ENCODE results near the gene PSMD3. TPM values are rescaled to one million over a fixed set of nuclear protein-coding genes. Genes with fewer than 3 reads are reported as not detected.
"Not testable (repeated sequence)": the region's sequence is repeated elsewhere in the genome, so short reads cannot be mapped to it uniquely, and the experiment has no call there.

PSMD3 gene
- total RNA-seq, 4 donors from 2014 or later = 72.2 to 121 (median 84.7) TPM

DNA sequence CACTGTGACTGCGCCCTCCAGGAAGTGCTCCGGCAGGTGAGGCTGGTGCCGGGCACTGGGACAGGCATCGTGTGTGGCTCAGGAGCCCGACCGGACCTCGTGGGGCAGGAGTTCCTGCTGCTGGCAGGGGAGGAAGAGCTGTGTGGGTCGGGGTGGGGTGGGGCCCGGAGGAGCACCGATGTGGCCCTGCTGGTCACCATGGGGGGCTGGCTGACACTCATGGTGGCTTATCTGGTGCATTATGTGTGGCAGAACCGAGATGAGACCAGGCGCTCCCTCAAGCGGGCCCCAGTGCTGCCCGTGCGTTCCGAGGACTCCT lies 36.3 kb upstream of the PSMD3 start:
- no peak for DNase-seq
- Histone ChIP-seq H3K4me3 (no peak overlapping the region), H3K27me3 (peaks cover 0 to 27% (median 0%) of the 10 kb centered on the region in 4 donors), H3K27ac (no peak overlapping the region), H3K36me3 (no peaks in the 10 kb centered on the region), H3K9me3 (no peaks in the 10 kb centered on the region), H3K4me1 (peaks cover 0 to 17% (median 0%) of the 10 kb centered on the region in 3 donors)
- TF ChIP-seq, protein P1, sequence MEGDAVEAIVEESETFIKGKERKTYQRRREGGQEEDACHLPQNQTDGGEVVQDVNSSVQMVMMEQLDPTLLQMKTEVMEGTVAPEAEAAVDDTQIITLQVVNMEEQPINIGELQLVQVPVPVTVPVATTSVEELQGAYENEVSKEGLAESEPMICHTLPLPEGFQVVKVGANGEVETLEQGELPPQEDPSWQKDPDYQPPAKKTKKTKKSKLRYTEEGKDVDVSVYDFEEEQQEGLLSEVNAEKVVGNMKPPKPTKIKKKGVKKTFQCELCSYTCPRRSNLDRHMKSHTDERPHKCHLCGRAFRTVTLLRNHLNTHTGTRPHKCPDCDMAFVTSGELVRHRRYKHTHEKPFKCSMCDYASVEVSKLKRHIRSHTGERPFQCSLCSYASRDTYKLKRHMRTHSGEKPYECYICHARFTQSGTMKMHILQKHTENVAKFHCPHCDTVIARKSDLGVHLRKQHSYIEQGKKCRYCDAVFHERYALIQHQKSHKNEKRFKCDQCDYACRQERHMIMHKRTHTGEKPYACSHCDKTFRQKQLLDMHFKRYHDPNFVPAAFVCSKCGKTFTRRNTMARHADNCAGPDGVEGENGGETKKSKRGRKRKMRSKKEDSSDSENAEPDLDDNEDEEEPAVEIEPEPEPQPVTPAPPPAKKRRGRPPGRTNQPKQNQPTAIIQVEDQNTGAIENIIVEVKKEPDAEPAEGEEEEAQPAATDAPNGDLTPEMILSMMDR (IDR thresholded peaks at IDR 0.05) = no peak
- TF ChIP-seq POLR2A (IDR thresholded peaks at IDR 0.05) = no peak
- intact Hi-C loops (cut with DNase I) = no loop called here
- WGBS, 2 donors = 82% methylated on average over 7 of the region's 16 CpGs; no CpG with 5 or more reads in 1 of the 2 donors

DNA sequence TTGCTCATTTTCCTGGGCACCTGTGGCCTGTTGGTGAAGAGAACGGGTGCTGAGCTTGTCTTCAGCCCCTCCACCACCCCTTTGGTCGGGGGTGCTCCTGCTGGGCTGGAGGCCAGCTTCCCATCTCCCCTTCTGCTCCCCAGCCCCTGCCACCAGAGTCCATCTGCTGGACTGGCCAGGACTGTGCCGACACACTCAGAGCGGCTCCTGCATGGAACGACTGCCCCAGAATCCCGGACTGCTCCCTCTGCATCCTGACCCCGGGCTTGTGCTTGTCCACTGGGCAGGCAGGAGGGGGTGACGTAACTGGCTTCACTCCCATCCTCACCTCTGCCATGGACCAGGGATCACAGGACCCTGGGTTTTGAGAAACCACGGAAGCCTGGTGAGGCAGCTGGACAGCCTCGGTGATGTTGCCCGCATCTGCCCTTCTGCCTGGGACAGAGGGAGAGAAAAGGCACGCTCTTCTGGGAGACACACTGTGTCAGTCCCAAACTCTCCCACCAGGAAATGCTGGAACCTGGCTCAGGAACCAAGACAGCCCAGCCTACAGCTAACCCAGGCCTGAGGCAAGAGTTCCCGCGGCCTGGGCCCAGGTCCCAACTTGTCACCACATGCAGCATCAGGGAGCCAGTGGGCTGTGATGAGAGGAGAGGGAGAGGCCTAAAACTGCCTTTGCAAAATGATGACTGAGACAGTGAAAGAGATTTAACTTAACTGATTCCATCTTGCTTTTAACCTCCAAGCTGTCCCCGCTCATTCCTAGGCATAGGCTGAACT lies 33.9 kb upstream of the PSMD3 start:
- 49 to 61% methylated on average over 3 to 6 of the region's 15 CpGs for WGBS, 2 donors
- Histone ChIP-seq H3K9me3 (no peaks in the 10 kb centered on the region), H3K27ac (no peak overlapping the region), H3K4me1 (peaks cover 0 to 11% (median 0%) of the 10 kb centered on the region in 3 donors), H3K27me3 (peaks cover 0 to 27% (median 0%) of the 10 kb centered on the region in 4 donors), H3K36me3 (no peaks in the 10 kb centered on the region), H3K4me3 (no peak overlapping the region)
- TF ChIP-seq POLR2A (IDR thresholded peaks at IDR 0.05) = no peak
- TF ChIP-seq, protein P1 (IDR thresholded peaks at IDR 0.05) = no peak
- no peak for DNase-seq
- intact Hi-C loops (cut with DNase I) = no loop called here

DNA sequence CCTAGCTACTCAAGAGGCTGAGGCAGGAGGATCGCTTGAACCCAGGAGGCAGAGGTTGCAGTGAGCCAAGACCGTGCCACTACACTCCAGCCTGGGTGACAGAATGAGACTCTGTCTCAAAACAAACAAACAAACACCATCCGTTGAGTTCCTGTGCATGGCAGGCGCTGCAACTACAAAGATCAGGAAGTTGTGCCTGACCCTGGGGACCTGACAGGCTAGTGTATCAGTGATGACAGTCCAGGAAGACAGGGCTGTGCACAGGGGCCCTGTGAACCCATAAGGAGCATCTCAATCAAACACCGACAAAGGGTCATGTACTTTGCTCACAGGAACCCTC lies 32.1 kb upstream of the PSMD3 start:
- Histone ChIP-seq H3K4me1 (peaks cover 5 to 23% (median 5%) of the 10 kb centered on the region in 3 donors), H3K27me3 (peaks cover 0 to 17% (median 0%) of the 10 kb centered on the region in 4 donors)
- DNase-seq; H3K27ac ChIP-seq; intact Hi-C loops (cut with DNase I); H3K4me3 ChIP-seq; H3K36me3 ChIP-seq; H3K9me3 ChIP-seq: not testable (repeated sequence)
- 74 to 79% methylated on average over 5 of the region's 5 CpGs for WGBS, 2 donors

DNA sequence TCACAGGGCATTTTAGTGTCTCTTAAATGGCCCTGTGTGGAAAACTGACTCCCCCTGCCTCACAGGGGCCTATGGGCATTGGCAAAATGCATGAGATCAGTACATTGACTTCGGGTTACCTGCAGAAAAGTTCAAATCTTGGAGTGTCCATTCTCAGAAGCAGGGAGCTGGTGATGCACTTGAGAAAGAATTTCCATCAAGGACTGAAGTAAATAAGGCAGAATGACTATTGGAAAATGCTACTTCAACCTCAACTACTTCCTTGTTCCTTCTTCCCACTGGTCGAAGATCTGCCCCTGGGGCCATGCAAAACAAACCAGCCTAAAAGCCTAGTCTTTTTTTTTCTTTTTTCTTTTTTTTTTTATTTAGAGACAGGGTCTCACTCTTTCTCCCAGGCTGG lies 31.6 kb upstream of the PSMD3 start:
- WGBS, 2 donors = 54 to 67% methylated on average over 2 of the region's 2 CpGs
- no peak for DNase-seq
- intact Hi-C loops (cut with DNase I) = no loop called here
- peaks cover 5 to 25% (median 8%) of the 10 kb centered on the region in 3 donors for H3K4me1 ChIP-seq
- no peaks in the 10 kb centered on the region for H3K9me3 ChIP-seq
- peaks cover 0 to 11% (median 0%) of the 10 kb centered on the region in 4 donors for H3K27me3 ChIP-seq
- H3K27ac ChIP-seq = no peak overlapping the region
- H3K36me3 ChIP-seq = no peaks in the 10 kb centered on the region
- no peak for TF ChIP-seq POLR2A (IDR thresholded peaks at IDR 0.05)
- TF ChIP-seq, protein P1 (IDR thresholded peaks at IDR 0.05) = no peak
- no peak overlapping the region for H3K4me3 ChIP-seq

DNA sequence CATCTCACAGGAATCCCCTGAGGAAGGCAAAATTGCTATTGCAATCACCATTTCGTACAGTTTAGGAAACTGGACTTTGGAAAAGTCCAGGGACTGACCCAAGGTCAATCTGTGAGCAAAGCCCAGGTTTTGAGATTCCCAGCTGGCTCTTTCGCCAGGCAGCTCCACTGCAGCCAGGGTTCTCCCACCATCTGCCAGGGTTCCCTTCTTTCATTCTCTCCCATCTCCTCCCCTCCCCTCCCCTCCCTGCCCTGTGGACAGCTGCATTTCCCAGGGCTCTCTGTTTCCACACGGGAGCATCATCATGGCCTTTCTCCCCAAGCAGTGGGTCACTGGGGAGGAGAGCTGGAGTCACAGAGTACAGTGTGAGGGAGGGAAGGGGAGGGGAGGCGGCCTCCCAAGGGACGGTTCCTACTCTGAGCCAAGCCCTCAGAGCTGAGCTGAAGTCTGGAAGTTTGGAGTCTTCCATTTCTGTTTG lies 29.7 kb upstream of the PSMD3 start:
- no peak overlapping the region for H3K4me3 ChIP-seq
- intact Hi-C loops (cut with DNase I) = no loop called here
- H3K4me1 ChIP-seq = peaks cover 5 to 21% (median 8%) of the 10 kb centered on the region in 3 donors
- no peaks in the 10 kb centered on the region for H3K36me3 ChIP-seq
- no peak overlapping the region for H3K27ac ChIP-seq
- TF ChIP-seq POLR2A (IDR thresholded peaks at IDR 0.05) = no peak
- TF ChIP-seq, protein P1 (IDR thresholded peaks at IDR 0.05) = no peak
- H3K27me3 ChIP-seq = no peaks in the 10 kb centered on the region
- H3K9me3 ChIP-seq = no peaks in the 10 kb centered on the region
- DNase-seq = no peak
- 51 to 84% methylated on average over 3 to 5 of the region's 5 CpGs for WGBS, 2 donors

Measured in esophagus squamous epithelium (tissue), 5 donors.